MM.1S (cell line): ENCODE results near the gene LMLN.
A peak's percentile ranks its signal among the peaks of the same experiment; 100 is the strongest.

Source experiments
- DNase-seq: peaks from one replicate; pipeline ENCODE4 v3.0.0-alpha.2; 2015
- H2AFZ ChIP-seq: fragments of 300-600 bp; sonication (generic); 2 replicates; pipeline ENCODE4 v1.6.0; 2016; ENCODE audit warnings: antibody characterized with exemption, low read length
- H3F3A ChIP-seq: fragments of 300-600 bp; sonication (generic); 2 replicates; pipeline ENCODE4 v1.6.1; 2016; ENCODE audit warnings: mild to moderate bottlenecking, antibody characterized with exemption, low read length, moderate library complexity, mixed read lengths; ENCODE audit not compliant: insufficient read depth
- H3K27ac ChIP-seq: fragments of 300-600 bp; sonication (generic); 2 replicates; pipeline ENCODE4 v1.5.1; 2016; ENCODE audit warnings: mild to moderate bottlenecking, low read length
- H3K27me3 ChIP-seq: fragments of 300-600 bp; sonication (generic); replicated peaks from 2 replicates; pipeline ENCODE4 v1.6.0; 2016; ENCODE audit warnings: low read length; ENCODE audit not compliant: insufficient read depth
- H3K36me3 ChIP-seq: fragments of 300-600 bp; sonication (generic); replicated peaks from 2 replicates; pipeline ENCODE4 v1.6.1; 2016; ENCODE audit warnings: mild to moderate bottlenecking, low read length, mixed read lengths; ENCODE audit not compliant: insufficient read depth
- H3K4me1 ChIP-seq: fragments of 300-600 bp; sonication (generic); 2 replicates; pipeline ENCODE4 v1.6.1; 2016; ENCODE audit warnings: low read length, mixed read lengths
- H3K4me2 ChIP-seq: fragments of 300-600 bp; sonication (generic); 2 replicates; pipeline ENCODE4 v1.6.0; 2016; ENCODE audit warnings: low read depth, low read length
- H3K4me3 ChIP-seq: fragments of 300-600 bp; sonication (generic); 2 replicates; pipeline ENCODE4 v1.5.1; 2016; ENCODE audit warnings: low read length, mixed read lengths
- H3K79me2 ChIP-seq: fragments of 300-600 bp; sonication (generic); 2 replicates; pipeline ENCODE4 v1.6.1; 2016; ENCODE audit warnings: mixed run types, low read length, mixed read lengths
- H3K9ac ChIP-seq: fragments of 300-600 bp; sonication (generic); 2 replicates; pipeline ENCODE4 v1.6.1; 2016; ENCODE audit warnings: low read length, mixed read lengths
- H3K9me2 ChIP-seq: fragments of 300-600 bp; sonication (generic); replicated peaks from 2 replicates; pipeline ENCODE4 v1.6.1; 2016; ENCODE audit warnings: mild to moderate bottlenecking, low read length, mixed read lengths; ENCODE audit not compliant: insufficient read depth
- H3K9me3 ChIP-seq: fragments of 300-600 bp; sonication (generic); replicated peaks from 2 replicates; pipeline ENCODE4 v1.6.1; 2016; ENCODE audit warnings: mild to moderate bottlenecking, low read length, mixed read lengths; ENCODE audit not compliant: insufficient read depth
- H4K20me1 ChIP-seq: fragments of 300-600 bp; sonication (generic); 2 replicates; pipeline ENCODE4 v1.6.1; 2016; ENCODE audit warnings: mild to moderate bottlenecking, low read length, moderate library complexity, mixed read lengths; ENCODE audit not compliant: insufficient read depth
- CTCF ChIP-seq: fragments of 300-600 bp; sonication (generic); IDR thresholded peaks from 2 replicates; pipeline ENCODE4 v1.5.1; 2016; ENCODE audit warnings: antibody characterized with exemption, low read length, mixed read lengths
- EZH2 ChIP-seq: fragments of 300-600 bp; sonication (generic); optimal IDR thresholded peaks from 2 replicates; pipeline ENCODE3; 2017; ENCODE audit warnings: low read depth, mild to moderate bottlenecking, antibody characterized with exemption, low read length, mixed read lengths
- EZH2phosphoT487 ChIP-seq: fragments of 300-600 bp; sonication (generic); IDR thresholded peaks from 2 replicates; pipeline ENCODE4 v1.6.1; 2018; ENCODE audit warnings: antibody characterized with exemption, low read length

Gene LMLN

GRCh38 chr3:197950677-197951061, 9.3 kb upstream of the LMLN start:
- DNase-seq = no peak
- peak overlapping the region; percentile 88 for H3K9ac ChIP-seq
- peaks cover 11% of the 10 kb centered on the region; the same call in 1 of the 2 replicates for H3K27me3 ChIP-seq
- H3F3A ChIP-seq = peaks cover 50% of the 10 kb centered on the region
- H3K79me2 ChIP-seq = peaks cover 50% of the 10 kb centered on the region
- no peaks in the 10 kb centered on the region for H3K9me3 ChIP-seq
- H3K4me2 ChIP-seq = peak overlapping the region; percentile 93
- peak overlapping the region; percentile 75; the same call in 1 of the 2 replicates for H3K27ac ChIP-seq
- H4K20me1 ChIP-seq = peaks cover 12% of the 10 kb centered on the region; the same call in 1 of the 2 replicates
- peak overlapping the region; percentile 83 for H3K4me3 ChIP-seq
- no peaks in the 10 kb centered on the region for H3K9me2 ChIP-seq
- TF ChIP-seq CTCF (no peak), EZH2 (no peak), EZH2phosphoT487 (no peak)
- peak overlapping the region; percentile 56; the same call in 1 of the 2 replicates for H2AFZ ChIP-seq
- H3K4me1 ChIP-seq = peaks cover 14% of the 10 kb centered on the region
- H3K36me3 ChIP-seq = peaks cover 42% of the 10 kb centered on the region

GRCh38 chr3:197951392-197951990, 8.5 kb upstream of the LMLN start:
- DNase-seq = no peak
- no peak overlapping the region for H3K27ac ChIP-seq
- H3K79me2 ChIP-seq = peaks cover 50% of the 10 kb centered on the region
- no peaks in the 10 kb centered on the region for H3K9me2 ChIP-seq
- peaks cover 12% of the 10 kb centered on the region; the same call in 1 of the 2 replicates for H4K20me1 ChIP-seq
- H3K4me1 ChIP-seq = peaks cover 14% of the 10 kb centered on the region
- peaks cover 46% of the 10 kb centered on the region for H3K36me3 ChIP-seq
- peaks cover 9% of the 10 kb centered on the region; the same call in 1 of the 2 replicates for H3K27me3 ChIP-seq
- H3K4me2 ChIP-seq = peak overlapping the region; percentile 93
- no peak overlapping the region for H2AFZ ChIP-seq
- no peak for TF ChIP-seq EZH2phosphoT487
- TF ChIP-seq EZH2 = no peak
- TF ChIP-seq CTCF = no peak
- H3K4me3 ChIP-seq = peak overlapping the region; percentile 83
- H3K9ac ChIP-seq = peak overlapping the region; percentile 88; the same call in 1 of the 2 replicates
- H3K9me3 ChIP-seq = no peaks in the 10 kb centered on the region
- peaks cover 58% of the 10 kb centered on the region for H3F3A ChIP-seq

- H3K27me3 ChIP-seq = 0 out of 2 replicates have a peak, but pooled peaks cover 3% of the 10 kb centered on the region
- H3F3A ChIP-seq = peaks cover 68% of the 10 kb centered on the region
- DNase-seq = no peak
- no peak for TF ChIP-seq EZH2phosphoT487
- H3K27ac ChIP-seq = no peak overlapping the region
- H2AFZ ChIP-seq = no peak overlapping the region
- peaks cover 12% of the 10 kb centered on the region; the same call in 1 of the 2 replicates for H4K20me1 ChIP-seq
- no peaks in the 10 kb centered on the region for H3K9me3 ChIP-seq
- no peaks in the 10 kb centered on the region for H3K9me2 ChIP-seq
- no peak overlapping the region for H3K4me3 ChIP-seq
- H3K9ac ChIP-seq = no peak overlapping the region
- H3K4me2 ChIP-seq = no peak overlapping the region; the same call in 1 of the 2 replicates
- H3K36me3 ChIP-seq = peaks cover 46% of the 10 kb centered on the region
- H3K4me1 ChIP-seq = peaks cover 14% of the 10 kb centered on the region
- H3K79me2 ChIP-seq = peaks cover 50% of the 10 kb centered on the region
Measured at GRCh38 chr3:197952440-197952839, 7.6 kb upstream of the LMLN start.

DNA sequence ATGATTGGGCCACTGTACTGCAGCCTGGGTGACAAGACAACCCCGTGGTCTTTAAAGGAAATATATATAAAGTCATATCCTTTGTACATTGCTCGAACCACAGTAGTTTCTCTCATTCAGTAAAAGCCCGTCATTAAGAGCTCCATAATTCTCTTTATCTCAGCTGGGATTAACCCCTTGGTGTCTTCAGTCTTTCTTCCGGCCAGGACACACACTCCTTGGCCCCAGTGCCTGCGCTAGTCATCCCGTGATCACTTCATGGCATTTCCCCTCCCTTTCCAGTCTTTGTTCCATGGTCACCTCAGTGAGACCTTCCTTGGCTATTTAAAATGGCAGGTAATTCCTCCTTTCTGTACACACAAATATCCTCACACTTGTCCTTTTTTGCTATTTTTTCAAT, 6.7 kb upstream of the LMLN start:
- Histone ChIP-seq H3K4me1 (peaks cover 14% of the 10 kb centered on the region), H2AFZ (no peak overlapping the region), H3K9ac (no peak overlapping the region), H3K79me2 (peaks cover 50% of the 10 kb centered on the region), H3K9me3 (no peaks in the 10 kb centered on the region), H3K9me2 (no peaks in the 10 kb centered on the region), H3K4me3 (no peak overlapping the region), H3K27me3 (no peaks in the 10 kb centered on the region), H3K27ac (no peak overlapping the region), H3F3A (peaks cover 77% of the 10 kb centered on the region), H3K36me3 (peaks cover 46% of the 10 kb centered on the region), H3K4me2 (no peak overlapping the region), H4K20me1 (peaks cover 12% of the 10 kb centered on the region; the same call in 1 of the 2 replicates)
- TF ChIP-seq CTCF (no peak), EZH2phosphoT487 (no peak), EZH2 (no peak)
- DNase-seq = no peak
